ENCODE measurements around the gene XCL1. TPM values are rescaled to one million over a fixed set of nuclear protein-coding genes. Genes with fewer than 3 reads are reported as not detected.

Gene XCL1
- total and polyA plus RNA-seq, 2 experiments from 2014 or later = 0.24 TPM; not detected in 1

GRCh38 chr1:168553680-168554553 is 22.5 kb upstream of the XCL1 start (continued):
- TF ChIP-seq ZNF462 (CRISPR knock-in tag; IDR thresholded peaks at IDR 0.05) = no peak
- TF ChIP-seq REST (IDR thresholded peaks at IDR 0.05; ENCODE audit: unreplicated experiment) = no peak
- no peak for TF ChIP-seq NANOG (IDR thresholded peaks at IDR 0.05; ENCODE audit: borderline replicate concordance)
- no peak for TF ChIP-seq POLR2AphosphoS5 (IDR thresholded peaks at IDR 0.05; ENCODE audit: low read depth)
- TF ChIP-seq ZNF114 (CRISPR knock-in tag; IDR thresholded peaks at IDR 0.05) = no peak
- no peak for TF ChIP-seq CREB1 (CRISPR knock-in tag; IDR thresholded peaks at IDR 0.05; ENCODE audit: low read depth)

Data from GM23338 (cell line).